ENCODE data around the gene CNOT8. TPM values are rescaled to one million over a fixed set of nuclear protein-coding genes. Genes with fewer than 3 reads are reported as not detected.
"Not testable (repeated sequence)": the region's sequence is repeated elsewhere in the genome, so short reads cannot be mapped to it uniquely, and the experiment has no call there.

CNOT8 gene
- total RNA-seq, 1 donor from 2014 or later: 118 TPM

GRCh38 chr5:154901276-154901675 is 42.8 kb downstream of the CNOT8 start:
- DNase-seq (ENCODE audit: low spot score in 2 of 2) (no peak), FAIRE-seq (no peak)

GRCh38 chr5:154901913-154902312 is 43.5 kb downstream of the CNOT8 start:
- FAIRE-seq: no peak
- DNase-seq (ENCODE audit: low spot score in 2 of 2): no peak

- FAIRE-seq; DNase-seq (ENCODE audit: low spot score in 2 of 2): not testable (repeated sequence)
Observed at GRCh38 chr5:154905601-154906000, 47.2 kb downstream of the CNOT8 start.

GRCh38 chr5:154916874-154917273 is 58.4 kb downstream of the CNOT8 start:
- FAIRE-seq: no peak
- DNase-seq (ENCODE audit: low spot score in 2 of 2): no peak

- DNase-seq (ENCODE audit: low spot score in 2 of 2) (no peak), FAIRE-seq (no peak)
Observed at GRCh38 chr5:154917757-154918156, 59.3 kb downstream of the CNOT8 start.

- DNase-seq (ENCODE audit: low spot score in 2 of 2) (no peak), FAIRE-seq (peak; percentile 8)
Observed at GRCh38 chr5:154923441-154924430, 65.3 kb downstream of the CNOT8 start.

Small RNAs within 50 kb of the gene (small RNA-seq; reads per million reads assigned to genes)
- gene MIR378H: not detected

Other genes with a start within 250 kb of the CNOT8 start
- 30.6 TPM for gene LARP1, start 103.2 kb upstream of the CNOT8 start, total RNA-seq
- gene FAXDC2, start 8.0 kb upstream of the CNOT8 start, total RNA-seq: 2.4 TPM
- gene GEMIN5, start 79.6 kb downstream of the CNOT8 start, total RNA-seq: 18.8 TPM
- 28.1 TPM for gene MRPL22, start 82.4 kb downstream of the CNOT8 start, total RNA-seq
- gene KIF4B, start 155.1 kb downstream of the CNOT8 start, total RNA-seq: 0.41 TPM